GM12878 (cell line): Measurements from ENCODE around the gene R3HDM2. TPM values are rescaled to one million over a fixed set of nuclear protein-coding genes. Genes with fewer than 3 reads are reported as not detected.
A peak's percentile ranks its signal among the peaks of the same experiment; 100 is the strongest.

ENCODE experiments used
- ATF3 ChIP-seq: IDR thresholded peaks from 2 replicates; pipeline ENCODE4 v1.6.1; 2011; ENCODE audit warnings: low read depth, mild to moderate bottlenecking, low read length, moderate library complexity, borderline replicate concordance; ENCODE audit errors: extremely low read depth
- BCL11A ChIP-seq: IDR thresholded peaks from 2 replicates; pipeline ENCODE4 v1.6.1; 2011; ENCODE audit warnings: low read depth, low read length
- CBFB ChIP-seq: IDR thresholded peaks from 2 replicates; pipeline ENCODE4 v1.6.1; 2016; ENCODE audit warnings: antibody characterized with exemption, low read depth
- HDAC2 ChIP-seq: fragments of 200-600 bp; sonication (generic); IDR thresholded peaks from 2 replicates; pipeline ENCODE4 v1.6.1; 2017
- IKZF1 ChIP-seq: fragments of 450-650 bp; conservative IDR thresholded peaks from 2 replicates; pipeline ENCODE4 v1.6.1; 2017; ENCODE audit warnings: antibody characterized with exemption, mild to moderate bottlenecking
- IRF4 ChIP-seq: IDR thresholded peaks from 2 replicates; pipeline ENCODE4 v1.6.1; 2011; ENCODE audit warnings: low read depth, low read length
- JUND ChIP-seq: IDR thresholded peaks from 2 replicates; pipeline ENCODE4 v1.6.1; 2012; ENCODE audit warnings: low read depth, mild to moderate bottlenecking, low read length, improper control_type of control experiment, moderate library complexity
- KLF5 ChIP-seq: fragments of 450-650 bp; IDR thresholded peaks from 2 replicates; pipeline ENCODE4 v1.6.1; 2014; ENCODE audit warnings: mild to moderate bottlenecking; ENCODE audit not compliant: partially characterized antibody
- MEF2A ChIP-seq: IDR thresholded peaks from 2 replicates; pipeline ENCODE4 v1.6.1; 2011; ENCODE audit warnings: low read depth, mild to moderate bottlenecking, low read length, moderate library complexity; ENCODE audit not compliant: insufficient read depth
- MYC ChIP-seq: IDR thresholded peaks from 2 replicates; pipeline ENCODE4 v1.6.1; 2011; ENCODE audit warnings: mild to moderate bottlenecking, low read length, moderate library complexity, inconsistent platforms; ENCODE audit not compliant: insufficient read depth, insufficient replicate concordance, insufficient read length, severe bottlenecking
- NR2C2 ChIP-seq: IDR thresholded peaks from 2 replicates; pipeline ENCODE4 v1.6.1; 2011; ENCODE audit warnings: borderline replicate concordance, low read depth; ENCODE audit not compliant: control insufficient read depth, insufficient read length
- RBBP5 ChIP-seq: fragments of 200-600 bp; sonication (generic); conservative IDR thresholded peaks from 2 replicates; pipeline ENCODE4 v1.6.1; 2016
- RCOR1 ChIP-seq: conservative IDR thresholded peaks from 2 replicates; pipeline ENCODE4 v1.6.1; 2012; ENCODE audit warnings: low read depth, low read length, improper control_type of control experiment
- RFX5 ChIP-seq: IDR thresholded peaks from 2 replicates; pipeline ENCODE4 v1.6.1; 2011; ENCODE audit warnings: low read depth, low read length, improper control_type of control experiment
- SMAD5 ChIP-seq: IDR thresholded peaks from 2 replicates; pipeline ENCODE4 v1.6.1; 2016; ENCODE audit warnings: antibody characterized with exemption, low read depth
- SMARCA5 ChIP-seq: fragments of 450-650 bp; IDR thresholded peaks from 2 replicates; pipeline ENCODE4 v1.6.1; 2017; ENCODE audit warnings: mild to moderate bottlenecking
- SPI1 ChIP-seq: IDR thresholded peaks from 2 replicates; pipeline ENCODE4 v1.6.1; 2011; ENCODE audit warnings: low read depth, mild to moderate bottlenecking, low read length, moderate library complexity, borderline replicate concordance; ENCODE audit not compliant: insufficient read depth
- SRF ChIP-seq, 2 experiments: IDR thresholded peaks; 2 replicates each; pipeline ENCODE4 v1.6.1; 2011; ENCODE audit warnings: low read depth in 2 of 2, low read length in 2 of 2, mild to moderate bottlenecking in 1 of 2, moderate library complexity in 1 of 2
- ZNF274 ChIP-seq: IDR thresholded peaks from one replicate; pipeline ENCODE4 v1.8.0; 2011; ENCODE audit not compliant: insufficient read length, insufficient read depth
- polyA plus RNA-seq, 11 experiments: library from polyadenylated mRNA; depleted of rRNA in 4 of 11; unstranded in 6 of 11; stranded (reverse) in 5 of 11; fragments of >200 nt; fragmentation: Nextera tagmentation in 4 of 11; fragmentation: Illumina TruSeq in 1 of 11; extraction: Ambion mirVana in 4 of 11; extraction: Trizol in 1 of 11; gene quantifications; 1 replicate in 1 of 11; 2 replicates in 10 of 11; pipeline versions ENCODE4 v1.2.1 to v1.2.3, GENCODE V29; 2011 to 2016; ENCODE audit warnings: inconsistent platforms in 2 of 11, missing spikeins in 2 of 11, low read depth in 1 of 11
- total RNA-seq, 4 experiments: library from RNA; depleted of rRNA in 3 of 4; stranded (reverse); fragments of >200 nt in 3 of 4; fragmentation: Illumina TruSeq in 1 of 4; extraction: Trizol in 1 of 4; gene quantifications; 2 replicates each; pipeline versions ENCODE4 v1.2.1 to v1.2.3, GENCODE V29; 2013 to 2021
- TF ChIP-seq, protein P1 (sequence below): fragments of 450-650 bp; IDR thresholded peaks from 2 replicates; pipeline ENCODE4 v1.6.1; 2017; ENCODE audit warnings: mild to moderate bottlenecking, moderate library complexity
- TF ChIP-seq, protein P2 (sequence below), 3 experiments: IDR thresholded peaks in 2 of 3; conservative IDR thresholded peaks in 1 of 3; 2 replicates each; pipeline ENCODE4 v1.5.1; 2011; ENCODE audit warnings: low read depth in 3 of 3, low read length in 3 of 3, mild to moderate bottlenecking in 3 of 3, control low read depth in 2 of 3, moderate library complexity in 2 of 3, inconsistent platforms in 1 of 3, mixed read lengths in 1 of 3; ENCODE audit not compliant: control insufficient read depth in 2 of 3, insufficient read depth in 1 of 3; ENCODE audit errors: extremely low read depth in 1 of 3
- TF ChIP-seq, protein P3 (sequence below): fragments of 450-650 bp; IDR thresholded peaks from 2 replicates; pipeline ENCODE4 v1.6.1; 2018; ENCODE audit warnings: borderline replicate concordance, mild to moderate bottlenecking; ENCODE audit not compliant: partially characterized antibody

Gene R3HDM2
- total and polyA plus RNA-seq, 10 of the 15 experiments (the other 5 are each of a cell fraction or from before 2014, with no cell fraction given): 4.6 to 26.1 (median 11.2) TPM

GRCh38 chr12:57479376-57480115 is 48.7 kb upstream of the R3HDM2 start, which contains the start of gene ARHGAP9 (continued):
- TF ChIP-seq SMARCA5 (no peak; the same call in 1 of the 2 replicates), SMAD5 (no peak), BCL11A (no peak), KLF5 (no peak), RCOR1 (no peak), RBBP5 (no peak), SPI1 (peak; percentile 68; the same call in 1 of the 2 replicates), CBFB (peak; percentile 52; the same call in 1 of the 2 replicates), MYC (no peak), IKZF1 (peak; percentile 53), RFX5 (no peak), IRF4 (no peak), NR2C2 (no peak), ZNF274 (no peak), JUND (no peak), SRF (IDR thresholded peaks at IDR 0.05; ENCODE audit: low read depth in 2 of 2, low read length in 2 of 2) (peak; percentile 48 to 73; a peak in 2 of 4 replicates), ATF3 (no peak), HDAC2 (no peak), MEF2A (no peak)
- TF ChIP-seq, protein P1, sequence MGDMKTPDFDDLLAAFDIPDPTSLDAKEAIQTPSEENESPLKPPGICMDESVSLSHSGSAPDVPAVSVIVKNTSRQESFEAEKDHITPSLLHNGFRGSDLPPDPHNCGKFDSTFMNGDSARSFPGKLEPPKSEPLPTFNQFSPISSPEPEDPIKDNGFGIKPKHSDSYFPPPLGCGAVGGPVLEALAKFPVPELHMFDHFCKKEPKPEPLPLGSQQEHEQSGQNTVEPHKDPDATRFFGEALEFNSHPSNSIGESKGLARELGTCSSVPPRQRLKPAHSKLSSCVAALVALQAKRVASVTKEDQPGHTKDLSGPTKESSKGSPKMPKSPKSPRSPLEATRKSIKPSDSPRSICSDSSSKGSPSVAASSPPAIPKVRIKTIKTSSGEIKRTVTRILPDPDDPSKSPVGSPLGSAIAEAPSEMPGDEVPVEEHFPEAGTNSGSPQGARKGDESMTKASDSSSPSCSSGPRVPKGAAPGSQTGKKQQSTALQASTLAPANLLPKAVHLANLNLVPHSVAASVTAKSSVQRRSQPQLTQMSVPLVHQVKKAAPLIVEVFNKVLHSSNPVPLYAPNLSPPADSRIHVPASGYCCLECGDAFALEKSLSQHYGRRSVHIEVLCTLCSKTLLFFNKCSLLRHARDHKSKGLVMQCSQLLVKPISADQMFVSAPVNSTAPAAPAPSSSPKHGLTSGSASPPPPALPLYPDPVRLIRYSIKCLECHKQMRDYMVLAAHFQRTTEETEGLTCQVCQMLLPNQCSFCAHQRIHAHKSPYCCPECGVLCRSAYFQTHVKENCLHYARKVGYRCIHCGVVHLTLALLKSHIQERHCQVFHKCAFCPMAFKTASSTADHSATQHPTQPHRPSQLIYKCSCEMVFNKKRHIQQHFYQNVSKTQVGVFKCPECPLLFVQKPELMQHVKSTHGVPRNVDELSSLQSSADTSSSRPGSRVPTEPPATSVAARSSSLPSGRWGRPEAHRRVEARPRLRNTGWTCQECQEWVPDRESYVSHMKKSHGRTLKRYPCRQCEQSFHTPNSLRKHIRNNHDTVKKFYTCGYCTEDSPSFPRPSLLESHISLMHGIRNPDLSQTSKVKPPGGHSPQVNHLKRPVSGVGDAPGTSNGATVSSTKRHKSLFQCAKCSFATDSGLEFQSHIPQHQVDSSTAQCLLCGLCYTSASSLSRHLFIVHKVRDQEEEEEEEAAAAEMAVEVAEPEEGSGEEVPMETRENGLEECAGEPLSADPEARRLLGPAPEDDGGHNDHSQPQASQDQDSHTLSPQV: no peak
- TF ChIP-seq, protein P2, sequence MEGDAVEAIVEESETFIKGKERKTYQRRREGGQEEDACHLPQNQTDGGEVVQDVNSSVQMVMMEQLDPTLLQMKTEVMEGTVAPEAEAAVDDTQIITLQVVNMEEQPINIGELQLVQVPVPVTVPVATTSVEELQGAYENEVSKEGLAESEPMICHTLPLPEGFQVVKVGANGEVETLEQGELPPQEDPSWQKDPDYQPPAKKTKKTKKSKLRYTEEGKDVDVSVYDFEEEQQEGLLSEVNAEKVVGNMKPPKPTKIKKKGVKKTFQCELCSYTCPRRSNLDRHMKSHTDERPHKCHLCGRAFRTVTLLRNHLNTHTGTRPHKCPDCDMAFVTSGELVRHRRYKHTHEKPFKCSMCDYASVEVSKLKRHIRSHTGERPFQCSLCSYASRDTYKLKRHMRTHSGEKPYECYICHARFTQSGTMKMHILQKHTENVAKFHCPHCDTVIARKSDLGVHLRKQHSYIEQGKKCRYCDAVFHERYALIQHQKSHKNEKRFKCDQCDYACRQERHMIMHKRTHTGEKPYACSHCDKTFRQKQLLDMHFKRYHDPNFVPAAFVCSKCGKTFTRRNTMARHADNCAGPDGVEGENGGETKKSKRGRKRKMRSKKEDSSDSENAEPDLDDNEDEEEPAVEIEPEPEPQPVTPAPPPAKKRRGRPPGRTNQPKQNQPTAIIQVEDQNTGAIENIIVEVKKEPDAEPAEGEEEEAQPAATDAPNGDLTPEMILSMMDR (IDR thresholded peaks at IDR 0.05 in 2 of 3, conservative IDR thresholded peaks at IDR 0.05 in 1 of 3; ENCODE audit: control insufficient read depth in 2 of 3, extremely low read depth in 1 of 3, insufficient read depth in 1 of 3, low read depth in 3 of 3, low read length in 3 of 3): no peak
- TF ChIP-seq, protein P3, sequence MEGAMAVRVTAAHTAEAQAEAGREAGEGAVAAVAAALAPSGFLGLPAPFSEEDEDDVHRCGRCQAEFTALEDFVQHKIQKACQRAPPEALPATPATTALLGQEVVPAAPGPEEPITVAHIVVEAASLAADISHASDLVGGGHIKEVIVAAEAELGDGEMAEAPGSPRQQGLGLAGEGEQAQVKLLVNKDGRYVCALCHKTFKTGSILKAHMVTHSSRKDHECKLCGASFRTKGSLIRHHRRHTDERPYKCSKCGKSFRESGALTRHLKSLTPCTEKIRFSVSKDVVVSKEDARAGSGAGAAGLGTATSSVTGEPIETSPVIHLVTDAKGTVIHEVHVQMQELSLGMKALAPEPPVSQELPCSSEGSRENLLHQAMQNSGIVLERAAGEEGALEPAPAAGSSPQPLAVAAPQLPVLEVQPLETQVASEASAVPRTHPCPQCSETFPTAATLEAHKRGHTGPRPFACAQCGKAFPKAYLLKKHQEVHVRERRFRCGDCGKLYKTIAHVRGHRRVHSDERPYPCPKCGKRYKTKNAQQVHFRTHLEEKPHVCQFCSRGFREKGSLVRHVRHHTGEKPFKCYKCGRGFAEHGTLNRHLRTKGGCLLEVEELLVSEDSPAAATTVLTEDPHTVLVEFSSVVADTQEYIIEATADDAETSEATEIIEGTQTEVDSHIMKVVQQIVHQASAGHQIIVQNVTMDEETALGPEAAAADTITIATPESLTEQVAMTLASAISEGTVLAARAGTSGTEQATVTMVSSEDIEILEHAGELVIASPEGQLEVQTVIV: no peak
